ENCODE data around the gene PDZRN3.

Gene PDZRN3

GRCh38 chr3:73448041-73448440, 176.7 kb downstream of the PDZRN3 start:
- no peak for DNase-seq

GRCh38 chr3:73447111-73447510, 177.6 kb downstream of the PDZRN3 start:
- no peak for DNase-seq

GRCh38 chr3:73446467-73447110, 178.2 kb downstream of the PDZRN3 start:
- DNase-seq = no peak

GRCh38 chr3:73442886-73443285, 181.9 kb downstream of the PDZRN3 start:
- no peak for DNase-seq

GRCh38 chr3:73442152-73442551, 182.6 kb downstream of the PDZRN3 start:
- DNase-seq = no peak

GRCh38 chr3:73437828-73438227, 186.9 kb downstream of the PDZRN3 start:
- no peak for DNase-seq

GRCh38 chr3:73435055-73435454, 189.7 kb downstream of the PDZRN3 start:
- no peak for DNase-seq

- no peak for DNase-seq
These were observed 191.1 kb downstream of the PDZRN3 start for GRCh38 chr3:73433687-73434086.

- DNase-seq = no peak
These were observed 191.7 kb downstream of the PDZRN3 start for GRCh38 chr3:73433079-73433478.

- no peak for DNase-seq
These were observed 192.1 kb downstream of the PDZRN3 start for GRCh38 chr3:73432706-73433032.

GRCh38 chr3:73432023-73432705, 192.6 kb downstream of the PDZRN3 start:
- peak; percentile 7 for DNase-seq

GRCh38 chr3:73431183-73431900, 193.4 kb downstream of the PDZRN3 start:
- no peak for DNase-seq

GRCh38 chr3:73427048-73427706, 197.6 kb downstream of the PDZRN3 start:
- no peak for DNase-seq

- no peak for DNase-seq
These were observed 198.1 kb downstream of the PDZRN3 start for GRCh38 chr3:73426606-73427005.

- no peak for DNase-seq
These were observed 201.6 kb downstream of the PDZRN3 start for GRCh38 chr3:73423116-73423515.

- DNase-seq = no peak
These were observed 202.2 kb downstream of the PDZRN3 start for GRCh38 chr3:73422571-73422970.

GRCh38 chr3:73419942-73420341, 204.8 kb downstream of the PDZRN3 start:
- no peak for DNase-seq

GRCh38 chr3:73419179-73419803, 205.4 kb downstream of the PDZRN3 start:
- no peak for DNase-seq

- no peak for DNase-seq
These were observed 206.1 kb downstream of the PDZRN3 start for GRCh38 chr3:73418681-73419080.

GRCh38 chr3:73415118-73415517, 209.6 kb downstream of the PDZRN3 start:
- no peak for DNase-seq

GRCh38 chr3:73413619-73414018, 211.1 kb downstream of the PDZRN3 start:
- DNase-seq = no peak

GRCh38 chr3:73411993-73412392, 212.7 kb downstream of the PDZRN3 start:
- no peak for DNase-seq

- no peak for DNase-seq
These were observed 213.2 kb downstream of the PDZRN3 start for GRCh38 chr3:73411545-73411944.

Measured in CD4-positive, alpha-beta T cell treated with Interleukin-17A for 1 hour (primary cell).